ENCODE results near the gene HNRNPLL. TPM values are rescaled to one million over a fixed set of nuclear protein-coding genes. Genes with fewer than 3 reads are reported as not detected.

The HNRNPLL gene
- total RNA-seq, 1 donor from 2014 or later, result 79.8 TPM

DNA sequence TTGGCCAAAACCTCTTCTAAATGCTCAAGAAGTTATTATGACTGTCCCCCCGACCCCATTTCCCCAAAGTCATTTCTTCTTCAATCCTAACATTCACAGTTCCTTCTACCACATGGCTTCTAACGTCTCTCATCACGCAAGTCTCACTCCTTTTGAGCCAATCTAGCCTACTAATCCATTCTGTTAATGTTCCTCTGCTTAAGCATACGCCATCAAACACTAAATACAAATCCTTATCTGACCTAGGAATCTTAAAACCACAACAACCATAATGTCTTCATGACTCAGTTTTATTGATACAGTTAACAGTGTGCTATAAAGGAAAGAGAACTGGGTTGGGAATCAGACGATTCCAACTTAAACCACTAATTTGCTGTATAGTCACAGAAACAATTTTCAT is 23.9 kb downstream of the HNRNPLL start:
- peaks cover 5% of the 10 kb centered on the region for H3K4me1 Mint-ChIP-seq (ENCODE audit: low read depth, unreplicated experiment)
- no peaks in the 10 kb centered on the region for H3K27me3 Mint-ChIP-seq (ENCODE audit: unreplicated experiment)
- H3K36me3 Mint-ChIP-seq (ENCODE audit: unreplicated experiment), result no peaks in the 10 kb centered on the region
- no peaks in the 10 kb centered on the region for H3K9me3 Mint-ChIP-seq (ENCODE audit: unreplicated experiment)
- H3K27ac Mint-ChIP-seq (ENCODE audit: unreplicated experiment), result peak overlapping the region; percentile 65
- DNase-seq, result no peak
- peak overlapping the region; percentile 21 for H3K4me3 Mint-ChIP-seq (ENCODE audit: unreplicated experiment)
- TF ChIP-seq, protein P1, sequence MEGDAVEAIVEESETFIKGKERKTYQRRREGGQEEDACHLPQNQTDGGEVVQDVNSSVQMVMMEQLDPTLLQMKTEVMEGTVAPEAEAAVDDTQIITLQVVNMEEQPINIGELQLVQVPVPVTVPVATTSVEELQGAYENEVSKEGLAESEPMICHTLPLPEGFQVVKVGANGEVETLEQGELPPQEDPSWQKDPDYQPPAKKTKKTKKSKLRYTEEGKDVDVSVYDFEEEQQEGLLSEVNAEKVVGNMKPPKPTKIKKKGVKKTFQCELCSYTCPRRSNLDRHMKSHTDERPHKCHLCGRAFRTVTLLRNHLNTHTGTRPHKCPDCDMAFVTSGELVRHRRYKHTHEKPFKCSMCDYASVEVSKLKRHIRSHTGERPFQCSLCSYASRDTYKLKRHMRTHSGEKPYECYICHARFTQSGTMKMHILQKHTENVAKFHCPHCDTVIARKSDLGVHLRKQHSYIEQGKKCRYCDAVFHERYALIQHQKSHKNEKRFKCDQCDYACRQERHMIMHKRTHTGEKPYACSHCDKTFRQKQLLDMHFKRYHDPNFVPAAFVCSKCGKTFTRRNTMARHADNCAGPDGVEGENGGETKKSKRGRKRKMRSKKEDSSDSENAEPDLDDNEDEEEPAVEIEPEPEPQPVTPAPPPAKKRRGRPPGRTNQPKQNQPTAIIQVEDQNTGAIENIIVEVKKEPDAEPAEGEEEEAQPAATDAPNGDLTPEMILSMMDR (IDR thresholded peaks at IDR 0.05; ENCODE audit: partially characterized antibody, unreplicated experiment), result no peak

DNA sequence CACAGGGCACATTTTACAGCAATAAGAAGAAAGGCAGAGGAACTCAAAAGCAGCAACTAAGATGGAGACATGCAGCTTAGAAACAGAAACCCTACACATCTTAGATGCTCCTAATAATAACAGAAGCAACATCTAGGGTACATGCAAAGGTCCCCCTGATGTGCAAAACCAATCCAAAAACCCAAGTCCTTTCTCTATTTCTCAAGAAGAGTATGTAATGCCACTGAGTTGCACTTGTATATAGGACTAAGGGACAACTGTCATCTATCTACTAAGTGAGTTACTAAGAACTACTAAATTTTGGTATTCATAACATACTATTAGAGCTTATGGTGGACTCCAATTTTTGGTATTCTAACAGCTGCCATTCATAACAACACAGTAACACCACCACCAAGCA is 28.4 kb downstream of the HNRNPLL start:
- H3K36me3 Mint-ChIP-seq (ENCODE audit: unreplicated experiment), result no peaks in the 10 kb centered on the region
- no peak for DNase-seq
- peaks cover 5% of the 10 kb centered on the region for H3K4me1 Mint-ChIP-seq (ENCODE audit: low read depth, unreplicated experiment)
- no peaks in the 10 kb centered on the region for H3K27me3 Mint-ChIP-seq (ENCODE audit: unreplicated experiment)
- no peaks in the 10 kb centered on the region for H3K9me3 Mint-ChIP-seq (ENCODE audit: unreplicated experiment)
- TF ChIP-seq, protein P1 (IDR thresholded peaks at IDR 0.05; ENCODE audit: partially characterized antibody, unreplicated experiment), result no peak
- H3K27ac Mint-ChIP-seq (ENCODE audit: unreplicated experiment), result no peak overlapping the region
- no peak overlapping the region for H3K4me3 Mint-ChIP-seq (ENCODE audit: unreplicated experiment)

DNA sequence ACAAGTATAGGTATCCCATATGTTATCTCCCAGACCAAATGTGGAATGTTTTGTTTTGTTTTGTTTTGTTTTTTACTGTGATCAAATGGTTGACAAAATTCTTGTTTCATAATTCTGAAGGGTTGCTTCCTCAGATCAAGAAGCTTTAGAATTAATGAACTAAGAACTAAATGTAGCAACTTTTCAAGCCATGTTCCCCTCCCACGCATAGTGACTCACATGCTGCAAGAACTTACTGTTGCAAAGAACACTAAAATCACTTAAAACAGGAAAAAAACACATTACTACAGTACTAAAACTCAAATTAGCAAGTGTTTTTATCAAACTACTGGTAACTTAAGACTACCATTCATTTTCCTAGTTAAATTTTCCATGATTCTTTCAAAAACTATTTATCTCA is 30.6 kb downstream of the HNRNPLL start:
- Mint-ChIP-seq H3K9me3 (ENCODE audit: unreplicated experiment) (no peaks in the 10 kb centered on the region), H3K27me3 (ENCODE audit: unreplicated experiment) (no peaks in the 10 kb centered on the region), H3K4me1 (ENCODE audit: low read depth, unreplicated experiment) (no peaks in the 10 kb centered on the region), H3K36me3 (ENCODE audit: unreplicated experiment) (no peaks in the 10 kb centered on the region), H3K4me3 (ENCODE audit: unreplicated experiment) (no peak overlapping the region), H3K27ac (ENCODE audit: unreplicated experiment) (no peak overlapping the region)
- no peak for DNase-seq
- TF ChIP-seq, protein P1 (IDR thresholded peaks at IDR 0.05; ENCODE audit: partially characterized antibody, unreplicated experiment), result no peak

DNA sequence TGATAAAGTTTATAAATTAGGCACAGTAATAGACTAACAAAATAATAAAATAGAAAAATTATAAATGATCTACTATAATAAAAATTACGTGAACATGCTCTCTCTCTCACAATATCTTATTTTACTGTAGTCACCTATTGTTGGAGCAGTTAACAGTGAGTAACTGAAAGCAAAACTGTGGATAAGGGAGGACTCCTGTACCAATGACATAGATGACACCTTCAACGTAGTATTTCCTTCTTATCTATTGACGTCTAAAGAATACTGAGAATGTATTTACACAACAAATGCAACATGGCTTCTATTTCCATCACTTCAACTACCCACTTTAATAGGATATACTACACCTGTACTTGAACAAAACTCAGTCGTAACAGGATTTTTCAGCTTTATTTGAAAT is 31.5 kb downstream of the HNRNPLL start:
- H3K4me3 Mint-ChIP-seq (ENCODE audit: unreplicated experiment), result no peak overlapping the region
- H3K9me3 Mint-ChIP-seq (ENCODE audit: unreplicated experiment), result no peaks in the 10 kb centered on the region
- H3K27me3 Mint-ChIP-seq (ENCODE audit: unreplicated experiment), result no peaks in the 10 kb centered on the region
- DNase-seq, result no peak
- no peak overlapping the region for H3K27ac Mint-ChIP-seq (ENCODE audit: unreplicated experiment)
- no peaks in the 10 kb centered on the region for H3K36me3 Mint-ChIP-seq (ENCODE audit: unreplicated experiment)
- H3K4me1 Mint-ChIP-seq (ENCODE audit: low read depth, unreplicated experiment), result no peaks in the 10 kb centered on the region
- TF ChIP-seq, protein P1 (IDR thresholded peaks at IDR 0.05; ENCODE audit: partially characterized antibody, unreplicated experiment), result no peak

DNA sequence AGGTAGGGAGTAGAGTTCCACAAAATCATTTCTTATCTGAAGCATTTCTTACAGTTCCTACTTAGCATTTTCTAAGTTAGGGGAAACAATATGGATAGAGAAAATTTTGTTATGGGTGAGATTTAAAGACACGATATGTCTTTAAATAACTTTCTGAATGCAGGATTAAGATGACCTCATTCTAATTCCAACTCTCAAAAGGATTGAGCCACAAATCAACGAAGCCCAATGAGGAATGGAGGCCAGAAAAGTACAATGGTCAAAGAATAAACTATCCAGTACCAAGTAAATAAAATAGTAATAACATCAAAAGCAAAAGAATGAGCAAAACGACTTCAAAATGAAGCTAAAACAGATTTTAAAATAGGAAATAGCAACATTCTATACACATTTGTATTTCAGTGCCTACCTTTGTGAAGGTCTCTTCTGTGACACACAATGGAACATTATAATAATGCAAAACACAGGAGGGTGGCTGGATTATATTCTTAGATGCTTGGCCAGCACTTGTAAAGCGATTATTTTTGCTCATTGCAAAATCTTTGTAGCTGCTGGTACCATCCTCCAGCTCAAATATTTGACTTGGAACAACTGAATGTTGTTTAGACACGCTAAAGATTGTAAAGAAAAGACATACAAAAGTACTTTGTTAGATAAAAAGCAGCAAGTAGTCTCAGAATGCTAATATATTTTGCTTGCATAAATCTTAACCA is 33.8 kb downstream of the HNRNPLL start:
- H3K27ac Mint-ChIP-seq (ENCODE audit: unreplicated experiment), result no peak overlapping the region
- TF ChIP-seq, protein P1 (IDR thresholded peaks at IDR 0.05; ENCODE audit: partially characterized antibody, unreplicated experiment), result no peak
- no peaks in the 10 kb centered on the region for H3K4me1 Mint-ChIP-seq (ENCODE audit: low read depth, unreplicated experiment)
- no peaks in the 10 kb centered on the region for H3K9me3 Mint-ChIP-seq (ENCODE audit: unreplicated experiment)
- no peak for DNase-seq
- H3K36me3 Mint-ChIP-seq (ENCODE audit: unreplicated experiment), result no peaks in the 10 kb centered on the region
- H3K4me3 Mint-ChIP-seq (ENCODE audit: unreplicated experiment), result no peak overlapping the region
- H3K27me3 Mint-ChIP-seq (ENCODE audit: unreplicated experiment), result no peaks in the 10 kb centered on the region
